GM10847 (cell line): ENCODE data around the gene UBE3B.

ENCODE experiments used
- POLR2A ChIP-seq: IDR thresholded peaks from 2 replicates; pipeline ENCODE4 v1.6.1; 2011; ENCODE audit not compliant: insufficient read length; ENCODE audit errors: extremely low read depth

The UBE3B gene

DNA sequence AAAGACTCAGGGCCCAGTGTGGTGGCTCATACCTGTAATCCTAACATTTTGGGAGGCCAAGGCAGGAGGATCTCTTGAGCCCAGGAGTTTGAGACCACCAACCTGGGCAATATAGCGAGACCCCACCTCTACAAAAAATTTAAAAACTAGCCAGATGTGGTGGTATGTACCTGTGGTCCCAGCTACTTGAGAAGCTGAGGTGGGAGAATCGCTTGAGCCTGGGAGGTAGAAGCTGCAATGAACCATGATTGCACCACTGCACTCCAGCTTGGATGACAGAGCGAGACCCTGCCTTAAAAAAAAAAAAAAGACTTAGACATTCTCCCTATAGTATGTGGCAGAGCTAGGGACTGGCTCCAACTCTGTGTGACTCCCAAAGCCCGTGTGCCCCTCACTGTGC, 2.9 kb downstream of the UBE3B start:
- no peak for TF ChIP-seq POLR2A

DNA sequence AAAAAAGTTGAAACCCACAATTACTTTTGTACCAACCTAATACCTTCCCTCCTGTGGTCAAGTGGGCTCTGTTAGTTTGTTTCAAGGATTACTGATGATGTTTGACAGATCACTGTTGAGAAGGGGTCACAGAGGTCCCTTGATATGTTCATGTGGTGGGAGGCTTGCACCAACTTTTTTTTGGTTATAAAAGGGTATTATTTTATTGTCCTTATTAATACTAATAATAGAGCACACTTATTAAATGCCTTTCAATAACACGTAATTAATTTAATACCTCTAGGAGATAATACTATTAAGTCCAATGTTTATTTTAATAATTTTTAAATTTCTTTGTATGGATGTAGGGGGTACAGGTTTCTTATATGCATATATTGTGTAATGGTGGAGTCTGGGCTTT, 4.4 kb downstream of the UBE3B start:
- TF ChIP-seq POLR2A = no peak

DNA sequence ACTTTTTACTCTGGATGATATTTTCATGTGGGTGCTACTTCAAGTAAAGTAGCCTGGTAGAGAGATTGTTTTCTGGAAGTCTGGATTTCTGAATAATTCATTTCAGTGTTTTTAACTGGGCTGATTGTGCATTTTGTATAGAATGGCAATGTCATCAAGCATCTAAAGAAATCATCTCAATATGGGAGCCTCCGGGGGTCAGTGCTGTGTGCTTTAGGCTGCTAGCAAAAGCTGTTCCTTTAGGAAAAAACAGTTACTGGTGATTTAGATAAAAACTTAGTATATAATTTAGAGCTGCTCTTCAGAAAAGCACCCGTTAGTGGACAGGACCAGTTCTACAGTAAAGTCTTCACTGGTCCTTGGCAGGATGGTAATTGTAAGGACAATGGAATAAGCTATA, 5.1 kb downstream of the UBE3B start:
- TF ChIP-seq POLR2A = no peak

DNA sequence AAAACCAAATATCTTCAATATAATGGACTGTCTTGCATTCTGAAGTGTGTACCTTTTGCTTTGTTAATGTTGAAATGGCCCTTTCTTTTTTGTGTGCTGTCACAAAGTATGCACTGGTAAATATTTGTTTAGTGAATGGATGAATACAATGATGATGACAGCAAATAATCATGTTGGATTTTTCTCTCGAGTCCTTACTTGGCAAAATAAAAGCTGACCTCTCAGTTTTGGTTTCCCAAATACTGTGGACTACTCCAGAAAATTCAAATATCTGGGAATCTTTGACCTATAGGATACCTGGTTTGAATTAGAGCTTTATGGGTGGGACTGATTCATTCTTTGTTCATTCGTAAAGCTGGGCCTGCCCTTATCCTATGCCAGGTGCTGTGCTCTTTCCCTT, 5.5 kb downstream of the UBE3B start:
- TF ChIP-seq POLR2A = no peak

DNA sequence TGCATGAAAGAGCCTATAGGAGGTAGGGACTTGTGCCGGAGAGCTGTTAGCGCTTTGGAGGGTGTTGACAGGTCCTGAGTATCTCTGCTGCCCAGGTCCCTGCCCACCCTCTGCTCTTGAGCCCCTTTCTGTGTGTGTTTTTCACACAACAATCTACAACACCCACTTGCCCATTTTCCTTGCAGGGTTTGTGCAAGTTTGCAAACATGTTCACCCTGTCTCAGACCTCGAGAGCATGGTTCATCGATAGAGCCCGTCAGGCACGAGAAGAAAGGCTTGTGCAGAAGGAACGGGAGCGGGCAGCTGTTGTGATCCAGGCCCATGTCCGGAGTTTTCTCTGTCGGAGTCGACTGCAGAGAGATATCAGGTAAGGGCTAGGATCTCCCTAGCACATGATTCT, 5.9 kb downstream of the UBE3B start:
- TF ChIP-seq POLR2A = no peak

DNA sequence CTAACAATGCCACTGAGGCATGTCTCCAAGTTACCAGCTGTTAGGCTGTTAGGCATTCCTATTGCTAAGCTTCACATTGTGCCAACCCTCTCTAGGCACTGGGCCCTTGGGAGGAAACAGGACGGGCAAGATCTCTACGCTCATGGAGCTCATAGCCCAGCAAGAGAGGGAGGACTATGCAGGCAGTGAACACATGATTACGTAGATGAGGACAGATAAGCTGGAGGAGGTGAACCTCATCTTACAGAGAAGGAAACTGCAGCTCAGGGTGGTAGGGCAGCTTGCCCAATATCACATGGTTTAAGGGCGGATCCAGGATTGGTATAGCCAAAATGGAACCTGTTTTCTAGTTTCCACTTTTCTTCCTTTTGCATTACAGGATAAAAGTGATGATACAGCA, 7.8 kb downstream of the UBE3B start:
- no peak for TF ChIP-seq POLR2A

DNA sequence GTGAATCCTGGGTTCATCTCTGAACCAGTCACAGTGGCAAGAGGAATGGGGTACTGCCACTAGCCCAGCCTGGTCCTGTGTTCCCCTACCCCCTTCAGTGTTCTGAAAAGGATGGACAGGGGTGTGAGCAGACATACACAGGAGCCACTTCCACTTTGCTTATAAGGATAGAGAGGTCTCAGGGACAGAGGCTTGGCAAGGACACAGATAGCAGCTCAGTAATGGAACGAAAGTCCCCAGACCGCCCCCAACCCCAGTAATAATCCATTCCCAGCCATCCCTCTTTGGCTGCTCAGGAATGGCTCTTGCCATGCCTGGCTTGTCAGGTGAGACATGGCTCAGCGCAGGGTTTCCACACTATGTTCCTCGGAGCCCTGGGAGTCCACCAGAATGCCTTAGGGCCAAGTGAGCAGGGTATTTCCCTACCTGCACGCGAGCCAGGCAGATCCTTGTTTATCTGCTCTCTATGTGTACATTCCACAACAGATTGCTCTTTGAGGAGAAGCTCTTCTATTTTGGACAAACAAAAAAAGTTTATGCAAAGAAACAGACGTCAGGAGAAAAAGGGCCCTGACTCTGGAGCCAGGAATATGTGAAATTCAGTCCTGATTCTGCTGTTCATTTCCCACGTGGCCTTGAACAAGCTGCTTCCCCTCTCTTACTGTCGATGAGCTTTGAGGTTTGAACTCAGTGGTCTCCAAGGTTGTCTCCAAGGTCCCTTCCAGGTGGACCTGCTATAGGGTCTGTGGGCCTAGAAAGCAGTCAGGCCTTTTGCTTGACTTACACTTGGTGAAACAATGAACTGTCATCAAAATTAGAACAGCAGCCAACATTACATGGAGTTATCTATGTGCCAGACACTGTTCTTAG, 10.0 kb downstream of the UBE3B start:
- TF ChIP-seq POLR2A = no peak

DNA sequence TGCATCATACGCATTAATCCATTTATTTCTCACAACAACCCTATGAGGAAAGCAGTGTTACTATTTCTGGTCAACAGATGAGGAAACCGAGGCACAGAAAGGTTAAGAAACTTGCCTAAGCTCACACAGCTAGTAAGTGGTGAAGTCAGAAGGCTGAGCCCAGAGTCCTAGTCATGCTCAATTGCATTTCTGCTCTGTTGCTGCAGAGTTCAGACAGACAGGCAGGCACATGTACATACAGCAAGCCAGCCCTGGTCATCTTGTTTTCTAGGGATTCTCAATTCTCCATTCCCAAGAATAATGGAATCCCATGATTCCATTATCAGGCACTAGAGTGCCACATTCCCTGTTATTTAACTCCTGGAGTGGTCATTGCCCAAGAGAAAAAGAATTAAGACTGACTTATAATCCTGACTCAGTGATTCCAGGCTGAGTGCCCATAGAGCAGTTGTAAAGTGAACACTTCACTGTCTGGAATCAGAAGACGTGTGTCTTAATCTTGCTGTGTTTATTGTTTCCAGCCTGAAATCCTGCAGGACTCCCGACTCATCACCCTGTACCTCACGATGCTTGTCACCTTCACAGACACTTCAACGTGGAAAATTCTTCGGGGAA, 10.7 kb downstream of the UBE3B start:
- TF ChIP-seq POLR2A = no peak

DNA sequence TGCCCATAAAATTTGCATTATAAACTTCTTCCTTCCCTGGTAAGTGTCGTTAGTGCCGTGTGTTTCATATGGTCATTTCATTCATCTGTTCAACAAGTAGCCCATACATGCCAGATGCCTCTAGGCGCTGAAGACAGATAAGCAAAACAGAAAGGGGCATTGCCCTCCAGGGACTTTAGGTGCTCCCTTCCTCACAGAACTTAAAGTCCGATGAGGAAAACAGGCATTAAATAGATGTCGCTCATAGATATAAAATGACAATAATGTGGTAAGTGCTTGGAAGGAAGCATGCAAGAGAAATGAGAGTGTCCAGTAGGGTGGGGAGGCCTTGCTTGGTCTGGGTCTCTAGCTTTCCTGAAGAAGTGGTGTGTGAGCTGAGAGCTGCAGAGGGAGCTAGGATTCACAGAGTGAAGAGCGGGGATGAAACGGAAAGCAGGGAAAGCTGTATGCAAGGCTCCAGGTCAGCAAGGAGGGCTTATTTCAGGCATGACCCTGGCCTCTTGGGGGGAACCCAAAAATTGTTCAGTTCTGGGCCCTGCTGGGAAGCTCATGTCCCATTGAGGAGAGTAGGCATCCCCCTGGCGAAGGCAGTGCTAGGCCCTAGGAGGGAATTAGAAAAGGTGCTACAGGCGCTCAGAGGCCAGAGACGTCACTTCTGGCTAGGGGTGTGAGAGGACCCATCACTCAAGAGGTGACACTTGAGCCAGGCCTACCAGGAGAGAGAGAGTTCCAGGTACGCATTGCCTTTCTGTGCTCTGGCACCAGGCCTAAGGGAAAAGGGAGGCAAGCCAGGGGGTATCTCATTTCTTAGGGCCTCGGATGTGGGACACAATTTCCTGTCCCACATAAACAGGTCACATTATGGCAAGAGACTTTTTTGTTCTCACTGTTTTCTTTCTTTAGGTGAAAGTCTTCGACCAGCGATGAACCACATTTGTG, 11.9 kb downstream of the UBE3B start:
- no peak for TF ChIP-seq POLR2A

DNA sequence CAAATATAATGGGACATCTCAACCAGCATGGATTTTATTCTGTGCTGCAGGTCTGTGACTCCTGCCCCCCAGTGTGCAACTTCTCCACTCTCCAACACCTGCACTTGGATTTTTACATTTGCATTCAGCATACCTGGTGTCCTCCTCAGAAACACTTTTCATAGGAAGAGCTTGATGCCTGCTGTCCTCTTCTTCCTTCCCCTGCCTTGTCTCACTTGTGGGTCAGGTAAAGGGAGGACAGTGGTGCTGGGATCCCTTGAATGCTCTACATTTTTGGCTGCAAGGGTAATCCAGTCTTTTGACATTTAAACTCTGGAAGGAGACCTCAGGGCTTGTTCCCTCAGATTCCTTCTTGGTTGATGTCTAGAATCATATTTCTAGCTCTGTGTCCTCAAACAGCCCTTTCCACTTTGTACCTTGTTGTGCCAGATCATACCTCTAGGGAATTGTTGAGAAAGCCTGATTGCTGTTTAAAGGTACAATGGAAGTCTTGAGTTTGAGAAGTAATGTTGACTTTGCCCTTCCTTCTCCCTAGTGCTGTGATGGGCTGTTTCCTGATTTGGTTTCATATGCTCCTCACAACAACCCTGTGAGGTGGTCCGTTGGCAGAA, 12.6 kb downstream of the UBE3B start:
- no peak for TF ChIP-seq POLR2A

DNA sequence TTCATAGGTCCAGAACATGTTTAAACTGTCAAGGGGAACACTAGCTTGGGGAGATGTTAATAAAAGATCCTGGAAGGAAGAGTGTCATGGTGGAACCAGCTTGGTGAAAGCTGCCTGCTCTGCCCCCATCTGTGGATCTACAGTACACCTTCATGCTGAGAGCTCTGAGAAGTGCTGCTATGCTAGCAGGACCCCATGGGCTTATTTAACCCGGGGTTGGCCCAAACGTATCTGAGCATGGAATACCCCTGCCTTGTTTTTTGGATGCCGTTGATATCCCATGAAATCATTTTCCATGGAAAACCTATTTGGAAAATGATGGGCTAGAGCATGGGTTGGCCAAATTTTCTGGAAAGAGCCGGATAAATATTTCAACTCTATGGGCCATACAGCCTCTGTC, 14.2 kb downstream of the UBE3B start:
- no peak for TF ChIP-seq POLR2A

DNA sequence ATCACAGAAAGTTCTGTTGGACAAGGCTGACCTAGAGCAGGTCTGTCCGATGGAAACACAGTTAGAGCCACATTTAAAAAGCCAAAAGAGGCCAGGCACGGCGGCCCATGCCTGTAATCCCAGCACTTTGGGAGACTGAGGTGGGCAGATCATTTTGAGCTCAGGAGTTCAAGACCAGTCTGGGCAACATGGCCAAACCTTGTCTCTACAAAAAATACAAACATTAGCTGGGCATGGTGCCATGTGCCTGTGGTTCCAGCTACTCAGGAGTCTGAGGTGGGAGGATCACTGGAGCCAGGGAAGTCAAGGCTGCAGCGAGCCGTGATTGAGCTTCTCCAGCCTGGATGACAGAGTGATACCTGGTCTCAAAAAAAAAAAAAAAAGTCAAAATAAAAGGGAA, 14.9 kb downstream of the UBE3B start:
- TF ChIP-seq POLR2A = no peak

DNA sequence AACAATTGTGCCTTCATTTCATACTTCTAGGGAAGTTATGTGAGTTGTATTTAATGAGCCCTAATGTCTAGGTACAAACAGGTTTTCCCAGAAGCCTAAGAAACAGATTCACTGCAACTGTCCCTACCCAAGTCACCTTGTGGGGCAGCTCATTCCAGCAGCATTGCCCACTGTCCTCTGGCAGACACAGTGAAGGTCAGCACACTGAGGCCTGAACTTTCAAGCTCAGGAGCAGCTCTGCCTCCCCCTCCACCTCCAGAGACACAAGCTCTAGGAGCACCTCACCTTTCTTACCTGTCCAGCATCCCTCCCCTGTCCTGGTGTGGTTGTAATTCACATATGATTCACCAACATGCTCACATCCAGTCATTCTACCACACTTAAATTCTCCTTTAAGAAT, 15.7 kb downstream of the UBE3B start:
- TF ChIP-seq POLR2A = no peak

DNA sequence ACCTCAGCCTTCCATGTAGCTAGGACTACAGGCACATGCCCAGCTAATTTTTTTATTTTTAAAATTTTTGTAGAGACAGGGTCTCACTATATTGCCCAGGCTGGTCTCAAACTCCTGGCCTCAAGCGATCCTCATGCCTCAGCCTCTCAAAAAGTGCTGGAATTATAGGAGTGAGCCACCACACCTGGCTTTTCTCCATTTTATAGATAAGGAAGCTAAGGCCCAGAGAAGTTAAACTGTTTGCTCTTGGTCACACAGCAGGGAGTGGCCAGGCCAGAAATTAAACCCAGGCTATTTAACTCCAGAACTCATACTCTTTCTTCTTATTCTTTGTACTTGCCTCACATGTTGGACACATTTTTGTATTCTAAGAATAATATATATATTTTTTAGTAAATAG, 16.5 kb downstream of the UBE3B start:
- no peak for TF ChIP-seq POLR2A

DNA sequence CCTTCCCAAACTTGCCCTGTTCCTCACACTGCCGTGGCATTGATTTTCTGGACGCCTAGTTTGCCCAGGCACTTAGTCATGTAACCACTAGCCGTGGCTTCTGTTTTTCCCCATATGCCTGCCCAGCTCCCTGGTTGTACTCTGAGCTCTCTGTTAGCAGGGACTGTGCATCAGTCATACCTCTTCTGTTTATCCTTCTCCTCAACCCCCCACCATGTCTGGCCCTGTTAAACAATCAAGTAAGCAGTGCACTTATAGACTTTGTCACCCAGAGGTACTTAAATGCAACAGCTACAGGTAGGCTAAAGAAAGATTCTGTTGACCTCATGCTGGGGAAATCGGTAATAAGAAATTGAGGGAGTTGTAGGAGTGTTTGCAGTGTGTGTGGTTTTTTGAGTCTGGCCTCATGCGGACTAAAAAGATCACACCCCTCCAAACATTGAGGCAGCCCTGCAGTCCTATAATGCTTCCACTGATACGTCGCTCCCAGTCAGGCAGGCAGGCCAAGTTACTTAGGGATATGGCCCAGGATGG, 17.0 kb downstream of the UBE3B start:
- TF ChIP-seq POLR2A = no peak

DNA sequence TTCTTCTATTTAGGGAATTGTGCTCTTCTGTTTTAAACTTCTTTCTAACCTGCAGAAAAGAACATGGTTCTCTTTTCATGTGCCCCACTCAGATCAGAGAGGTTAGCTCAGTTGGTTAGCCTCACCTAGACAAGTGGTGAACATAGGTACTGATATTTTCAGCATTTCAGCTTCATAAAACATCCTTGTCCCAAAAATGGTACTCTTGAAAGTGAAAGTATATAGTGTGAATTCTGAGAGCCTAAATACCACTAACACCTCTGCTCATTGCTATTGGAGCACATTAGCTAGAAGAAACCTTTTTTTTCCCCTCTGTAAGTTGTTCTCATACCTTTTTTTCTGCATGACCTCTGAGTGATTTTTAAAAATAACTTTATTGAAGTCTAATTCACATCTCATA, 17.6 kb downstream of the UBE3B start:
- no peak for TF ChIP-seq POLR2A

DNA sequence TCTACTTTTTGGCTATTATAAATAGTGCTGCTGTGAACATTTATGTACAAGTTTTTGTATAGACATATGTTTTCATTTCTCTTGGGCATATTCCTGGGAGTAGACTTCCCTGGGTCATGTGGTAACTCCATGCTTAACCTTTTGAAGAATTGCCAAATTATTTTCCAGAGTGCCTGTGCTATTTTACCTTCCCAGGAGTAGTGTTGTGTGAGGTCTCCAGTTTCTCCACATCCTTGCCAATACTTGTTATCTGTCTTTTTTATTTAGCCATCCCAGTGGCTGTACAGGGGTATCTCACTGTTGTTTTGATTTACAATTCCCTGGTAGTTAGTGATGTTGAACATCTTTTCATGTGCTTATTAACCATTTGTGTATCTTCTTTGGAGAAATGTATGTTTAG, 18.9 kb downstream of the UBE3B start:
- TF ChIP-seq POLR2A = no peak
